GM12865 (cell line): ENCODE data around the gene LITAFD.

Source experiments
- DNase-seq: peaks from one replicate; pipeline ENCODE4 v3.0.0; 2010; ENCODE audit warnings: low read depth
- H3K4me3 ChIP-seq: 2 replicates; pipeline ENCODE4 v1.5.1; 2011; ENCODE audit warnings: mild to moderate bottlenecking, low read depth, low read length, control low read depth
- CTCF ChIP-seq: IDR thresholded peaks from 2 replicates; pipeline ENCODE4 v1.5.1; 2011; ENCODE audit warnings: low read length, control low read depth, low read depth, inconsistent platforms; ENCODE audit not compliant: insufficient read depth; ENCODE audit errors: missing control alignments

LITAFD gene

GRCh38 chr16:8847623-8848022, 34.5 kb upstream of the LITAFD start:
- no peak for TF ChIP-seq CTCF
- H3K4me3 ChIP-seq: no peak overlapping the region
- peak; percentile 2 for DNase-seq

GRCh38 chr16:8848231-8848938, 33.8 kb upstream of the LITAFD start:
- no peak for DNase-seq
- no peak for TF ChIP-seq CTCF
- no peak overlapping the region for H3K4me3 ChIP-seq

DNA sequence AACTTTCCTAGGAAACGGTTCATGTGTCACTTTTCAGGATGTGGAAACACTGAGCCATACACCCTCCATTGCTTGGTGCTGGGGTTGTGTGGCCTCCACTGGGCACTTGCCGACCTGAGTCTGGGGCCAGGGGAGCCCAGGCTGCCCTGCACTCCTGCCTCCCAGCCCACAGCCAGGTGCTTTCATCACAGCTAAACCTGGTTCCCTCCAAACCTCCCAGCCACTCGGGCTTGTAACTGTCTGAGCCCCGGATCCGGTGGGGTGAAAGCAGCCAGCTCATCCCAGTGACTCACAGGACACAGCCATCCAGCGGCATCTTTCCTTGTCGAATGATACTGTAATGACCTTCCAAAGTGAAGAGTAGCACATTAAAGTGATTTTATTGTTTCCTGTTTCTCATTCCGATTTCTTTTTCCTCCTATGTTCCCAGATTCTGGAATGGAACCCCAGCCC, 33.2 kb upstream of the LITAFD start:
- TF ChIP-seq CTCF: no peak
- no peak overlapping the region for H3K4me3 ChIP-seq
- no peak for DNase-seq

- H3K4me3 ChIP-seq: no peak overlapping the region
- no peak for TF ChIP-seq CTCF
- DNase-seq: no peak
Measured at GRCh38 chr16:8849411-8850011, 32.6 kb upstream of the LITAFD start.

DNA sequence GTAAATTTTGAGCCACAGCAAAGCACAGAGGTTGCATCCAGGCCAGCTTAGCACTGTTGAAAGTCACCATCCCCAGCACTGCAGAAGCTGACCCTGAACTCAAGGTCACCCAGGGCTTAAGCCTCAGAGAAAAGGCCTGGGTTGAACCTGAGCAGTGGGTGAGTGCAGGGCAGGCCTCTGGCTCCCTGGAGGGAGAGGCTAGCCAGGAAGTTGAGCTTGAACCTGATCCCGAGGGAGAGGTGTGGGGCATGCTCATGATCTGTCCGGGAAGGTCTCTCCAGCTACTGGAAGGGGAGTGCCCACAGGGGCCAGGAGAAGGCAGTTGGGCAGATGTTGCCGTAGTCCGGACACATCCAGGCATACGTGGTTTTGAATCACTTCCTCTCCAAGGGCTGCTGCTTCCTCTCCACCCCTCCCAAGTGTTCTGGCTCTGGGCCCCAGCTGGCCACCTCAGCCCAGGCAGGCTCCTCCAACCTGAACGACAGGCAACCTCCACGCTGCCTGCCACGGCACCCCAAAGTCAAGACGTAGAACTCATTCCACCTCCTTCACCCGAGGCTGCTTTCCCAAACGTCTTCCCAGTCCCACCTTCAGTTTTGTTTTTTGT, 31.8 kb upstream of the LITAFD start:
- H3K4me3 ChIP-seq: no peak overlapping the region
- no peak for TF ChIP-seq CTCF
- no peak for DNase-seq

DNA sequence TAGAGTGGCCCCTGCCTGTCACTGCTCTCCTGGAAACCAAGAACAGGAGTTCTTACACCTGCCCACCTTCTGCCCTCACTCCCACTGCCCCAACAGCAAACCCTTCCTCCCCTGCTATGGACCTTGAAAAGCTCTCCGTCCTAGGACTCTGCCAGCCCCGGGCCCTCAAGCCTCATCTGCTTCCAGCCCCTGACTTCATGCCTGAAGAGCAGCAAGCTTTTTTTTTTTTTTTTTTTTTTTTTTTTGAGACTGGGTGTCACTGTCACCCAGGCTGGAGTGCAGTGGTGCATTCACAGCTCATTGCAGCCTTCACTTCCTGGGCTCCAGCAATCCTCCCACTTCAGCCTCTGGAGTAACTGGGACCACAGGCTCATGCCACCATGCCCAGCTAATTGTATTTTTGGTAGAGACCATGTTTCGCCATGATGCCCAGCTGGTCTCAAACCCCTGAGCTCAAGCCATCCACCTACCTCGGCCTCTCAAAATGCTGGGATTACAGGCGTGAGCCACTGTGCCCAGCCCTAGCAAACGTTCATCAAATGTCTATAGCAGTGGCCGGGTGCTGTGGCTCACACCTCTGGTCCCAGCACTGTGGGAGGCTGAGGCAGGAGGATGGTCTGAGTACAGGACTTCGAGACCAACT, 30.3 kb upstream of the LITAFD start:
- TF ChIP-seq CTCF: no peak
- DNase-seq: no peak
- H3K4me3 ChIP-seq: no peak overlapping the region
